H1 (cell line): ENCODE results near the gene C20orf144. TPM values are rescaled to one million over a fixed set of nuclear protein-coding genes. Genes with fewer than 3 reads are reported as not detected.

ENCODE experiments used
- GABPA ChIP-seq: IDR thresholded peaks from 2 replicates; pipeline ENCODE4 v1.6.1; 2011; ENCODE audit warnings: mild to moderate bottlenecking, low read length, moderate library complexity, borderline replicate concordance; ENCODE audit not compliant: insufficient read depth
- GTF2F1 ChIP-seq: IDR thresholded peaks from 2 replicates; pipeline ENCODE4 v1.6.1; 2012; ENCODE audit warnings: low read depth, low read length, improper control_type of control experiment, borderline replicate concordance
- polyA plus RNA-seq, 7 experiments: library from polyadenylated mRNA; depleted of rRNA in 3 of 7; stranded (reverse) in 5 of 7; unstranded in 2 of 7; fragments of >200 nt in 5 of 7; fragments of 200-250 nt in 2 of 7; gene quantifications; 1 replicate in 5 of 7; 2 replicates in 1 of 7; 4 replicates in 1 of 7; pipeline versions ENCODE4 v1.2.1 to v1.2.3, GENCODE V29; 2011 to 2013; ENCODE audit warnings: missing spikeins in 2 of 7, mixed read lengths in 2 of 7
- total RNA-seq: library from RNA; stranded (reverse); fragmentation: NEBNext Ultra II Directional; extraction: Animal tissue kit (Norgen Biotek cat#: 25700); gene quantifications from 2 replicates; pipeline ENCODE4 v1.2.1, GENCODE V29; 2021

C20orf144 gene
- total and polyA plus RNA-seq, 2 of the 8 experiments (the other 6 are each of a cell fraction or from before 2014, with no cell fraction given) = 0.21 to 0.24 TPM

DNA sequence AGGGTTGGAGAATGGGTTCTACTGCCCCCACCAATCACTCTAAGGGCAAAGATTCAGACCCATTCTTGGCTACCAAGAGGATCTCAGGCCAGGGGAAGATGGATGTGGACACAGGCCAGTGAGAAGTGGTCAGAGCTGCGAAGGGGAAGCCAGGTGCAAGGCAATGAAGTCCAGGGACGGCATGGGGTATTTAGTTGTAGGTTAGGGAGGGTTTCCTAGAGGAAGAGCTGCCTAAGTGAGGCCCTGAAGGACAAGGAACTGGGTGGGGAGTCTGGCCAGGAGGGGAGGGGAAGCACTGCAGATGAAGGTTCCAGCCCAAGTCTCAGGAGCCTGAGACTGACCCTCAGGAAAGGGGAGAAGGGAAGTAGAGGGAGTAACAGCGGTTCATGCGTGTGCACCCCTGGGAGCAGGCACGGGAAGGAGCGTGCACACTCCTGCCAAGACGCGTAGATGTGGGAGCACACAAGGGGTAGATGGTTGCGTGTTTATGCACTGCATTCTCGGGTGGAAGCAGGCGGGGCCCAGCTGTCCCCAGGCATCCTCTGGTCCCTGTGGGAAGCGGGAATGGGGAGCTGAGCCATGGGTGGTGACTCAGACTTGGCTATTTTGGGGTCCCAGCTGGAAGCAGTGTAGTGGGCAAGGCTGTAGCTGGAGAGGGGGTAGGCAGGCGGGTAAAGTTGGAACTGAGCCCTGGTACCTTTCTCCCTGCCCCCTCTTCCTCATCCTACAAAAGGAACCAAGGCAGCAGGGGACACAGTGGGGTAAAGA lies 7.9 kb downstream of the C20orf144 start (continued):
- TF ChIP-seq GABPA (no peak), GTF2F1 (no peak)
- TF ChIP-seq, all 59 proteins: peak for 0
